GM23338 (cell line): ENCODE results near the gene EPHA6. TPM values are rescaled to one million over a fixed set of nuclear protein-coding genes. Genes with fewer than 3 reads are reported as not detected.

ENCODE experiments used
- ATAC-seq: fragments of 200-7000 bp; cut with Tn5 transposase; 3 replicates; pipeline ENCODE4 v1.9.1; 2020
- DNase-seq: peaks from one replicate; pipeline ENCODE4 v3.0.0-alpha.2; 2015; ENCODE audit warnings: low spot score
- H2AFZ ChIP-seq: fragments of 200-600 bp; sonication (generic); 2 replicates; pipeline ENCODE4 v1.8.0; 2016; ENCODE audit warnings: antibody characterized with exemption, mild to moderate bottlenecking, moderate library complexity
- H3F3A ChIP-seq: fragments of 200-600 bp; sonication (generic); replicated peaks from 2 replicates; pipeline ENCODE4 v1.8.0; 2017; ENCODE audit warnings: antibody characterized with exemption, mixed run types, low read depth
- H3K27ac ChIP-seq: fragments of 200-600 bp; sonication (generic); 2 replicates; pipeline ENCODE4 v1.6.1; 2016; ENCODE audit warnings: low read depth
- H3K27me3 ChIP-seq: fragments of 200-600 bp; sonication (generic); 2 replicates; pipeline ENCODE4 v1.8.0; 2016; ENCODE audit warnings: mild to moderate bottlenecking, mixed run types, moderate library complexity; ENCODE audit not compliant: insufficient read depth
- H3K36me3 ChIP-seq: fragments of 200-600 bp; sonication (generic); 2 replicates; pipeline ENCODE4 v1.8.0; 2016; ENCODE audit warnings: mild to moderate bottlenecking; ENCODE audit not compliant: insufficient read depth
- H3K4me1 ChIP-seq: fragments of 200-600 bp; sonication (generic); 2 replicates; pipeline ENCODE4 v1.8.0; 2016; ENCODE audit warnings: mild to moderate bottlenecking, moderate library complexity; ENCODE audit not compliant: insufficient read depth
- H3K4me2 ChIP-seq: fragments of 200-600 bp; sonication (generic); 2 replicates; pipeline ENCODE4 v1.7.1; 2017; ENCODE audit warnings: mixed run types
- H3K4me3 ChIP-seq: fragments of 200-600 bp; sonication (generic); 2 replicates; pipeline ENCODE4 v1.6.1; 2016; ENCODE audit warnings: mixed run types
- H3K79me2 ChIP-seq: fragments of 200-600 bp; sonication (generic); replicated peaks from 2 replicates; pipeline ENCODE4 v1.8.0; 2017; ENCODE audit warnings: mild to moderate bottlenecking; ENCODE audit not compliant: insufficient read depth
- H3K9me2 ChIP-seq: fragments of 200-600 bp; sonication (generic); 2 replicates; pipeline ENCODE4 v1.8.0; 2017; ENCODE audit not compliant: insufficient read depth
- H4K20me1 ChIP-seq: fragments of 200-600 bp; sonication (generic); replicated peaks from 2 replicates; pipeline ENCODE4 v1.8.0; 2017; ENCODE audit warnings: mild to moderate bottlenecking; ENCODE audit not compliant: insufficient read depth
- H3K27ac Mint-ChIP-seq: 2 replicates; pipeline ENCODE4 v1.8.0; 2020; ENCODE audit warnings: inconsistent platforms, mild to moderate bottlenecking, moderate library complexity, mixed read lengths
- H3K27me3 Mint-ChIP-seq: 3 replicates; pipeline ENCODE4 v1.8.0; 2022; ENCODE audit warnings: low read depth, mild to moderate bottlenecking, moderate library complexity, mixed read lengths, inconsistent platforms; ENCODE audit not compliant: insufficient read depth, poor library complexity
- H3K36me3 Mint-ChIP-seq: 3 replicates; pipeline ENCODE4 v1.8.0; 2021; ENCODE audit warnings: low read depth, mild to moderate bottlenecking, inconsistent platforms, moderate library complexity, mixed read lengths
- H3K4me1 Mint-ChIP-seq: 3 replicates; pipeline ENCODE4 v1.8.0; 2020; ENCODE audit warnings: mild to moderate bottlenecking, inconsistent platforms, mixed read lengths
- H3K4me3 Mint-ChIP-seq: 3 replicates; pipeline ENCODE4 v1.8.0; 2021; ENCODE audit warnings: moderate library complexity, mild to moderate bottlenecking, inconsistent platforms, mixed read lengths
- H3K9me3 Mint-ChIP-seq: 3 replicates; pipeline ENCODE4 v1.8.0; 2020; ENCODE audit warnings: moderate library complexity, mild to moderate bottlenecking, inconsistent platforms, mixed read lengths
- CREB1 ChIP-seq: fragments of 250-450 bp; sonication (Bioruptor Pico); IDR thresholded peaks from 2 replicates; pipeline ENCODE4 v1.5.0; 2020; ENCODE audit warnings: low read depth, mild to moderate bottlenecking, moderate library complexity
- CTCF ChIP-seq, 2 experiments: fragments of 200-600 bp in 1 of 2; sonication (generic) in 1 of 2; conservative IDR thresholded peaks; 2 replicates each; pipeline versions ENCODE4 v1.5.1 to v1.6.1; 2016 to 2017; ENCODE audit warnings: antibody characterized with exemption in 2 of 2, low read depth in 2 of 2, mild to moderate bottlenecking in 2 of 2, moderate library complexity in 1 of 2
- EZH2 ChIP-seq: fragments of 200-600 bp; sonication (generic); IDR thresholded peaks from one replicate; pipeline ENCODE4 v1.8.0; 2017; ENCODE audit warnings: antibody characterized with exemption, mild to moderate bottlenecking, low read depth; ENCODE audit not compliant: unreplicated experiment
- EZH2phosphoT487 ChIP-seq: fragments of 200-600 bp; sonication (generic); IDR thresholded peaks from one replicate; pipeline ENCODE4 v1.8.1; 2018; ENCODE audit warnings: antibody characterized with exemption; ENCODE audit not compliant: unreplicated experiment
- JUNB ChIP-seq: IDR thresholded peaks from one replicate; pipeline ENCODE4 v1.6.1; 2016; ENCODE audit warnings: antibody characterized with exemption; ENCODE audit not compliant: unreplicated experiment
- NANOG ChIP-seq: IDR thresholded peaks from 2 replicates; pipeline ENCODE4 v1.6.1; 2016; ENCODE audit warnings: antibody characterized with exemption, borderline replicate concordance
- POLR2AphosphoS5 ChIP-seq: IDR thresholded peaks from 2 replicates; pipeline ENCODE4 v1.6.1; 2016; ENCODE audit warnings: antibody characterized with exemption, low read depth
- REST ChIP-seq: IDR thresholded peaks from one replicate; pipeline ENCODE4 v1.6.1; 2018; ENCODE audit warnings: antibody characterized with exemption; ENCODE audit not compliant: unreplicated experiment
- STAT1 ChIP-seq: IDR thresholded peaks from one replicate; pipeline ENCODE4 v1.6.1; 2016; ENCODE audit warnings: antibody characterized with exemption; ENCODE audit not compliant: unreplicated experiment
- ZNF114 ChIP-seq: fragments of 250-450 bp; sonication (Bioruptor Pico); IDR thresholded peaks from 2 replicates; pipeline ENCODE4 v1.5.0; 2020; ENCODE audit warnings: mild to moderate bottlenecking, moderate library complexity
- ZNF331 ChIP-seq: fragments of 250-450 bp; sonication (Bioruptor Pico); IDR thresholded peaks from 2 replicates; pipeline ENCODE4 v1.5.0; 2020; ENCODE audit warnings: low read depth, mild to moderate bottlenecking, moderate library complexity
- ZNF462 ChIP-seq: fragments of 250-450 bp; sonication (Bioruptor Pico); IDR thresholded peaks from 2 replicates; pipeline ENCODE4 v1.5.0; 2020; ENCODE audit warnings: mild to moderate bottlenecking, moderate library complexity
- polyA plus RNA-seq: library from polyadenylated mRNA; unstranded; fragments of >200 nt; fragmentation: Nextera tagmentation; extraction: Ambion mirVana; gene quantifications from 2 replicates; pipeline ENCODE4 v1.2.1, GENCODE V29; 2016
- total RNA-seq: library from RNA; depleted of rRNA; stranded (reverse); fragments of >200 nt; shearing (Covaris generic); gene quantifications from 2 replicates; pipeline ENCODE4 v1.2.3, GENCODE V29; 2014
- TF ChIP-seq, protein P1 (sequence below): IDR thresholded peaks from 2 replicates; pipeline ENCODE4 v1.6.1; 2016; ENCODE audit warnings: antibody characterized with exemption

EPHA6 gene
- total and polyA plus RNA-seq, 2 experiments from 2014 or later, result 0.37 to 2.6 TPM

GRCh38 chr3:97712919-97713318 lies 898.5 kb downstream of the EPHA6 start:
- Mint-ChIP-seq H3K4me3 (no peak overlapping the region), H3K36me3 (peaks cover 16% of the 10 kb centered on the region), H3K9me3 (peaks cover 24% of the 10 kb centered on the region), H3K27me3 (no peaks in the 10 kb centered on the region), H3K27ac (no peak overlapping the region), H3K4me1 (peaks cover 15% of the 10 kb centered on the region)
- peaks cover 18% of the 10 kb centered on the region; the same call in 1 of the 2 replicates for H3K4me1 ChIP-seq
- H3K27ac ChIP-seq, result no peak overlapping the region
- H3K9me2 ChIP-seq, result peaks cover 16% of the 10 kb centered on the region
- H3F3A ChIP-seq, result no peaks in the 10 kb centered on the region
- no peaks in the 10 kb centered on the region for H4K20me1 ChIP-seq
- peak overlapping the region; percentile 75; the same call in 1 of the 2 replicates for H2AFZ ChIP-seq
- 0 out of 2 replicates have a peak overlapping the region, but pooled peaks have one; percentile 19 for H3K4me2 ChIP-seq
- no peaks in the 10 kb centered on the region for H3K27me3 ChIP-seq
- DNase-seq (no peak), ATAC-seq (no peak)
- no peak for TF ChIP-seq JUNB
- TF ChIP-seq ZNF331, result no peak
- TF ChIP-seq REST, result no peak
- no peak for TF ChIP-seq STAT1
- no peak for TF ChIP-seq EZH2phosphoT487
- no peak for TF ChIP-seq CREB1 (CRISPR knock-in tag)
- no peak for TF ChIP-seq POLR2AphosphoS5
- no peak for TF ChIP-seq ZNF462 (CRISPR knock-in tag)
- no peak for TF ChIP-seq NANOG
- TF ChIP-seq, protein P1, sequence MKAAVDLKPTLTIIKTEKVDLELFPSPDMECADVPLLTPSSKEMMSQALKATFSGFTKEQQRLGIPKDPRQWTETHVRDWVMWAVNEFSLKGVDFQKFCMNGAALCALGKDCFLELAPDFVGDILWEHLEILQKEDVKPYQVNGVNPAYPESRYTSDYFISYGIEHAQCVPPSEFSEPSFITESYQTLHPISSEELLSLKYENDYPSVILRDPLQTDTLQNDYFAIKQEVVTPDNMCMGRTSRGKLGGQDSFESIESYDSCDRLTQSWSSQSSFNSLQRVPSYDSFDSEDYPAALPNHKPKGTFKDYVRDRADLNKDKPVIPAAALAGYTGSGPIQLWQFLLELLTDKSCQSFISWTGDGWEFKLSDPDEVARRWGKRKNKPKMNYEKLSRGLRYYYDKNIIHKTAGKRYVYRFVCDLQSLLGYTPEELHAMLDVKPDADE, result no peak
- no peak for TF ChIP-seq CTCF (conservative IDR thresholded peaks at IDR 0.05; ENCODE audit: low read depth in 2 of 2)
- TF ChIP-seq ZNF114, result no peak
- TF ChIP-seq EZH2, result no peak
- no peaks in the 10 kb centered on the region for H3K79me2 ChIP-seq
- no peak overlapping the region for H3K4me3 ChIP-seq
- H3K36me3 ChIP-seq, result no peaks in the 10 kb centered on the region; the same call in 1 of the 2 replicates
